Measurements from ENCODE around the gene TUBA4B. TPM values are rescaled to one million over a fixed set of nuclear protein-coding genes. Genes with fewer than 3 reads are reported as not detected.

TUBA4B gene
- total RNA-seq, 2 experiments from 2014 or later, result not detected

- H3K4me1 ChIP-seq (ENCODE audit: insufficient read depth, low read length, poor library complexity, severe bottlenecking), result peaks cover 17% of the 10 kb centered on the region
Measured at GRCh38 chr2:219206328-219207133, 46.5 kb upstream of the TUBA4B start, which contains the start of gene ZFAND2B. ZFAND2B (plus strand) TSS chr2:219206782; CDS start chr2:219206988, 206 bp downstream.

GRCh38 chr2:219207134-219207883, 45.7 kb upstream of the TUBA4B start:
- H2AFZ ChIP-seq (ENCODE audit: low read length), result no peak overlapping the region
- peaks cover 8% of the 10 kb centered on the region; the same call in 1 of the 2 replicates for H3K9me3 ChIP-seq (ENCODE audit: low read length)
- H4K20me1 ChIP-seq (ENCODE audit: insufficient read depth, low read length), result no peaks in the 10 kb centered on the region
- no TSS peak for BruUV-seq (replicated peaks)
- intact Hi-C loops (cut with micrococcal nuclease; ENCODE audit: unreplicated experiment), result loop anchor here (1.0 kb wide), 1 partner anchor 38 kb away; the partner anchor contains the start of genes GLB1L and STK16
- H3K36me3 ChIP-seq (ENCODE audit: insufficient read depth, low read length), result peaks cover 42% of the 10 kb centered on the region
- peak overlapping the region; percentile 93 for H3K4me2 ChIP-seq (ENCODE audit: low read length)
- peak overlapping the region; percentile 69 for H3K4me3 ChIP-seq (ENCODE audit: low read depth, low read length, poor library complexity, severe bottlenecking)
- TF ChIP-seq EZH2phosphoT487 (IDR thresholded peaks at IDR 0.05; ENCODE audit: borderline replicate concordance, low read depth, low read length) (no peak), CTCF (conservative IDR thresholded peaks at IDR 0.05; ENCODE audit: low read length) (no peak)
- H3K27ac ChIP-seq (ENCODE audit: low read depth, low read length, poor library complexity, severe bottlenecking), result peak overlapping the region; percentile 76
- H3K79me2 ChIP-seq (ENCODE audit: insufficient read depth, low read depth, low read length), result peaks cover 4% of the 10 kb centered on the region; the same call in 1 of the 2 replicates
- ChIA-PET CTCF (ENCODE audit: unreplicated experiment) (interaction anchor here (0.6 kb wide), 1 partner anchor 10 kb away, joined by 7 read pairs; no protein-coding TSS in a partner anchor), POLR2A (interaction anchor here (0.7 to 2.0 kb wide), 11 partner anchors 20 to 72 kb away, joined by 3 to 23 read pairs (median 4); partner anchors contain the start of genes CNPPD1, DNAJB2, GLB1L and STK16)
- peaks cover 17% of the 10 kb centered on the region for H3K4me1 ChIP-seq (ENCODE audit: insufficient read depth, low read length, poor library complexity, severe bottlenecking)
- H3K9me2 ChIP-seq (ENCODE audit: insufficient read depth, low read length), result no peaks in the 10 kb centered on the region
- DNase-seq (ENCODE audit: low spot score), result no peak

More at GRCh38 chr2:219206328-219207133, 46.5 kb upstream of the TUBA4B start, which contains the start of gene ZFAND2B:
- Histone ChIP-seq H3K9me3 (ENCODE audit: low read length) (peaks cover 8% of the 10 kb centered on the region; the same call in 1 of the 2 replicates), H4K20me1 (ENCODE audit: insufficient read depth, low read length) (no peaks in the 10 kb centered on the region), H3K36me3 (ENCODE audit: insufficient read depth, low read length) (peaks cover 38% of the 10 kb centered on the region), H3K27ac (ENCODE audit: low read depth, low read length, poor library complexity, severe bottlenecking) (peak within 1 kb of the TSS; percentile 76), H2AFZ (ENCODE audit: low read length) (peak within 1 kb of the TSS; percentile 85), H3K4me3 (ENCODE audit: low read depth, low read length, poor library complexity, severe bottlenecking) (peak within 1 kb of the TSS; percentile 69), H3K79me2 (ENCODE audit: insufficient read depth, low read depth, low read length) (peaks cover 4% of the 10 kb centered on the region; the same call in 1 of the 2 replicates), H3K9me2 (ENCODE audit: insufficient read depth, low read length) (no peaks in the 10 kb centered on the region), H3K4me2 (ENCODE audit: low read length) (peak within 1 kb of the TSS; percentile 93)
- ChIA-PET POLR2A (interaction anchor here (0.6 to 2.0 kb wide), 20 partner anchors 10 to 86 kb away, joined by 3 to 23 read pairs (median 4); partner anchors contain the start of genes CNPPD1, DNAJB2, GLB1L and STK16), CTCF (ENCODE audit: unreplicated experiment) (interaction anchor here (0.5 to 1.4 kb wide), 3 partner anchors 9 to 89 kb away, joined by 4 to 7 read pairs (median 5); no protein-coding TSS in a partner anchor)
- peak; percentile 97 for DNase-seq (ENCODE audit: low spot score)
- TF ChIP-seq EZH2phosphoT487 (IDR thresholded peaks at IDR 0.05; ENCODE audit: borderline replicate concordance, low read depth, low read length) (no peak), CTCF (conservative IDR thresholded peaks at IDR 0.05; ENCODE audit: low read length) (no peak)
- intact Hi-C loops (cut with micrococcal nuclease; ENCODE audit: unreplicated experiment), result loop anchor here (1.0 kb wide), 6 partner anchors 23 to 71 kb away; partner anchors contain the start of genes ANKZF1, ATG9A, GLB1L and NHEJ1
- TSS peak; percentile 86 for BruUV-seq (replicated peaks)
